ENCODE measurements around the gene EIF2S3. TPM values are rescaled to one million over a fixed set of nuclear protein-coding genes. Genes with fewer than 3 reads are reported as not detected.

The EIF2S3 gene
- total RNA-seq = 100 to 1,000 TPM; 257 to 313 (median 258) TPM

- Mint-ChIP-seq H3K4me1 (ENCODE audit: low read depth) (peaks cover 1% of the 10 kb centered on the region), H3K4me3 (no peak within 1 kb of the TSS), H3K9me3 (no peaks in the 10 kb centered on the region), H3K27me3 (ENCODE audit: low read depth) (no peaks in the 10 kb centered on the region), H3K36me3 (ENCODE audit: insufficient read depth) (peaks cover 6% of the 10 kb centered on the region)
- peak; percentile 88 for DNase-seq
- peak; percentile 84 to 86 for ATAC-seq
Measured at GRCh38 chrX:24054182-24055042, at the start of gene EIF2S3. Gene EIF2S3, plus strand, starts transcription at chrX:24054956. Its CDS starts 13 bp downstream, at chrX:24054969.

GRCh38 chrX:24005028-24005427 is 49.7 kb upstream of the EIF2S3 start:
- DNase-seq (no peak), ATAC-seq (no peak)
- no peaks in the 10 kb centered on the region for H3K27me3 Mint-ChIP-seq (ENCODE audit: low read depth)
- H3K4me1 Mint-ChIP-seq (ENCODE audit: low read depth) = peaks cover 16% of the 10 kb centered on the region
- H3K36me3 Mint-ChIP-seq (ENCODE audit: insufficient read depth) = peaks cover 8% of the 10 kb centered on the region
- no peaks in the 10 kb centered on the region for H3K9me3 Mint-ChIP-seq
- no peak overlapping the region for H3K4me3 Mint-ChIP-seq

- Mint-ChIP-seq H3K4me1 (ENCODE audit: low read depth) (peaks cover 22% of the 10 kb centered on the region), H3K9me3 (no peaks in the 10 kb centered on the region), H3K4me3 (no peak overlapping the region), H3K27me3 (ENCODE audit: low read depth) (no peaks in the 10 kb centered on the region), H3K36me3 (ENCODE audit: insufficient read depth) (peaks cover 11% of the 10 kb centered on the region)
- ATAC-seq (no peak), DNase-seq (no peak)
Measured at GRCh38 chrX:24005867-24006266, 48.9 kb upstream of the EIF2S3 start.

- DNase-seq = no peak
- no peaks in the 10 kb centered on the region for H3K27me3 Mint-ChIP-seq (ENCODE audit: low read depth)
- no peak for ATAC-seq
- H3K4me1 Mint-ChIP-seq (ENCODE audit: low read depth) = peaks cover 41% of the 10 kb centered on the region
- peaks cover 12% of the 10 kb centered on the region for H3K36me3 Mint-ChIP-seq (ENCODE audit: insufficient read depth)
- H3K4me3 Mint-ChIP-seq = no peak overlapping the region
- H3K9me3 Mint-ChIP-seq = no peaks in the 10 kb centered on the region
Measured at GRCh38 chrX:24012266-24012665, 42.5 kb upstream of the EIF2S3 start.

- Mint-ChIP-seq H3K4me1 (ENCODE audit: low read depth) (peaks cover 36% of the 10 kb centered on the region), H3K9me3 (no peaks in the 10 kb centered on the region), H3K36me3 (ENCODE audit: insufficient read depth) (peaks cover 14% of the 10 kb centered on the region), H3K27me3 (ENCODE audit: low read depth) (no peaks in the 10 kb centered on the region), H3K4me3 (peak overlapping the region; percentile 63)
- peak; percentile 39 for DNase-seq
- ATAC-seq = peak; percentile 89 to 92
Measured at GRCh38 chrX:24014388-24015018, 40.3 kb upstream of the EIF2S3 start.

GRCh38 chrX:24017674-24018073 is 37.1 kb upstream of the EIF2S3 start:
- DNase-seq (no peak), ATAC-seq (no peak)
- Mint-ChIP-seq H3K36me3 (ENCODE audit: insufficient read depth) (peaks cover 6% of the 10 kb centered on the region), H3K4me1 (ENCODE audit: low read depth) (peaks cover 43% of the 10 kb centered on the region), H3K27me3 (ENCODE audit: low read depth) (no peaks in the 10 kb centered on the region), H3K9me3 (no peaks in the 10 kb centered on the region), H3K4me3 (no peak overlapping the region)

- H3K36me3 Mint-ChIP-seq (ENCODE audit: insufficient read depth) = peaks cover 9% of the 10 kb centered on the region
- peaks cover 48% of the 10 kb centered on the region for H3K4me1 Mint-ChIP-seq (ENCODE audit: low read depth)
- H3K27me3 Mint-ChIP-seq (ENCODE audit: low read depth) = no peaks in the 10 kb centered on the region
- ATAC-seq = no peak
- DNase-seq = no peak
- no peaks in the 10 kb centered on the region for H3K9me3 Mint-ChIP-seq
- no peak overlapping the region for H3K4me3 Mint-ChIP-seq
Measured at GRCh38 chrX:24018809-24019208, 35.9 kb upstream of the EIF2S3 start.

GRCh38 chrX:24019448-24019847 is 35.3 kb upstream of the EIF2S3 start:
- Mint-ChIP-seq H3K9me3 (no peaks in the 10 kb centered on the region), H3K36me3 (ENCODE audit: insufficient read depth) (peaks cover 9% of the 10 kb centered on the region), H3K27me3 (ENCODE audit: low read depth) (no peaks in the 10 kb centered on the region), H3K4me1 (ENCODE audit: low read depth) (peaks cover 42% of the 10 kb centered on the region), H3K4me3 (peak overlapping the region; percentile 35)
- ATAC-seq = no peak
- DNase-seq = no peak

- Mint-ChIP-seq H3K4me1 (ENCODE audit: low read depth) (peaks cover 33% of the 10 kb centered on the region), H3K27me3 (ENCODE audit: low read depth) (no peaks in the 10 kb centered on the region), H3K9me3 (no peaks in the 10 kb centered on the region), H3K36me3 (ENCODE audit: insufficient read depth) (peaks cover 9% of the 10 kb centered on the region), H3K4me3 (peak overlapping the region; percentile 9)
- DNase-seq = no peak
- no peak for ATAC-seq
Measured at GRCh38 chrX:24020306-24020876, 34.4 kb upstream of the EIF2S3 start.

GRCh38 chrX:24023544-24023943 is 31.2 kb upstream of the EIF2S3 start:
- DNase-seq (no peak), ATAC-seq (no peak)
- peaks cover 37% of the 10 kb centered on the region for H3K4me1 Mint-ChIP-seq (ENCODE audit: low read depth)
- H3K9me3 Mint-ChIP-seq = no peaks in the 10 kb centered on the region
- no peaks in the 10 kb centered on the region for H3K27me3 Mint-ChIP-seq (ENCODE audit: low read depth)
- peaks cover 6% of the 10 kb centered on the region for H3K36me3 Mint-ChIP-seq (ENCODE audit: insufficient read depth)
- peak overlapping the region; percentile 87 for H3K4me3 Mint-ChIP-seq

GRCh38 chrX:24023972-24024669 is 30.6 kb upstream of the EIF2S3 start:
- H3K36me3 Mint-ChIP-seq (ENCODE audit: insufficient read depth) = peaks cover 6% of the 10 kb centered on the region
- DNase-seq (no peak), ATAC-seq (no peak)
- H3K4me3 Mint-ChIP-seq = peak overlapping the region; percentile 87
- no peaks in the 10 kb centered on the region for H3K9me3 Mint-ChIP-seq
- no peaks in the 10 kb centered on the region for H3K27me3 Mint-ChIP-seq (ENCODE audit: low read depth)
- peaks cover 37% of the 10 kb centered on the region for H3K4me1 Mint-ChIP-seq (ENCODE audit: low read depth)

GRCh38 chrX:24024819-24025740 is 29.7 kb upstream of the EIF2S3 start:
- Mint-ChIP-seq H3K4me3 (peak overlapping the region; percentile 87), H3K36me3 (ENCODE audit: insufficient read depth) (peaks cover 6% of the 10 kb centered on the region), H3K27me3 (ENCODE audit: low read depth) (no peaks in the 10 kb centered on the region), H3K4me1 (ENCODE audit: low read depth) (peaks cover 30% of the 10 kb centered on the region), H3K9me3 (no peaks in the 10 kb centered on the region)
- ATAC-seq = peak; percentile 92 to 94
- peak; percentile 74 for DNase-seq

GRCh38 chrX:24025741-24026403 is 28.9 kb upstream of the EIF2S3 start:
- Mint-ChIP-seq H3K4me3 (peak overlapping the region; percentile 82), H3K4me1 (ENCODE audit: low read depth) (peaks cover 23% of the 10 kb centered on the region), H3K9me3 (no peaks in the 10 kb centered on the region), H3K27me3 (ENCODE audit: low read depth) (no peaks in the 10 kb centered on the region), H3K36me3 (ENCODE audit: insufficient read depth) (peaks cover 6% of the 10 kb centered on the region)
- ATAC-seq (peak; percentile 44 to 50), DNase-seq (no peak)

Data from activated T-cell treated with anti-CD3 and anti-CD28 coated beads, Interleukin-2, amount 50 U/mL, for 4 hours (primary cell).